HG03095 (cell line): ENCODE measurements around the gene ZNF558.
A peak's percentile ranks its signal among the peaks of the same experiment; 100 is the strongest.

Source experiments
- ATAC-seq: cut with Tn5 transposase; IDR thresholded peaks from one replicate; pipeline ENCODE4 v1.9.1; 2021; ENCODE audit warnings: moderate library complexity; ENCODE audit not compliant: unreplicated experiment

Gene ZNF558

DNA sequence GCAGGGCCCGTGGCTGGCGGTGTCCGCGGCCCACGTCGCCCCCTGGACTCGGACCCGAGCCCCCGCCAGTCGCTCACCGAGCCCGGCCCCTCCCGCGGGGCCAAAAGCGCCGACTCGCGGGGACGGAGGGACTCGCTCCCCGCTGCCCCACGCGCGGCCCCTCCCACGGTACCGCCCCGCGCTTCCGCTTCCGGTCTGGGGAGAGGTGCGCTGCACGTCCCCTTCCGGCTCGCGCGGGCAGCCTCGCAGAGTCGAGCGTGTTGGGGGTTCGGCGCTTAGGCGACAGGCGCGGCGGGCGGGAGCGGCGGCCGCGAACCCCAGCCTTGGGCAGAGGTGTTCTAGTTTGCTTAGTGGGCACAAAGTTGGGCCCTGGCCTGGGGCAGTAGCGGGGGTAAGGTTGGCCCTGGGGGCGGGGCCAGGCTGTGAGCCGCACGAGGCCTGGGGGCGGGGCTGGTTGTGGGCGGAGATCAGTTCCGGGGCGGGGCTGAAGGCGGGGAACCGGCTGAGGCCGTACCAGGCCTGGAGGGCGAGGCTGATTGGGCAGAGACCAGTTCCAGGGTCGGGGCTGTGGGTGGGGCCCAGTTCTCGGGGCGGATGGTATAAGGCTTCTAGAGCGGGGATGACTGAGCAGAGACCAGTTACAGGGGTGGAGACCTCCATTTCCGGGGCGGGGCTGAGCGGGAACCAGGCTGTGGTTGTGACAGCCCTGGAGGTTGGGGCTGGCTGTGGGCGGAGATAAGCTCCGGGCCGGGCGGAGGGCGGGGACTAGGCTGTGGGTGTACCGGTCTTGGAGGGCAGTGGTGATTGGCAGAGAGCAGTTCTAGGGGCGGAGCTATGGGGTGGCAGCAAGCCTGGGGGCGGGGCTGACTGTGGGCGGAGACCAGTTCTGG is at the start of gene ZNF558, which contains the start of gene MBD3L1:
Gene ZNF558 (minus strand): TSS at position 173 of the 890 bp plus-strand sequence. CDS start 9,645 bp downstream, outside the sequence.
Gene MBD3L1 (plus strand): TSS at position 246 of the 890 bp plus-strand sequence. CDS start 10,302 bp downstream, outside the sequence.
- peak; percentile 75 for ATAC-seq

GRCh38 chr19:8881512-8881911 is 49.4 kb upstream of the ZNF558 start:
- no peak for ATAC-seq

GRCh38 chr19:8880868-8881488 is 48.9 kb upstream of the ZNF558 start:
- no peak for ATAC-seq

DNA sequence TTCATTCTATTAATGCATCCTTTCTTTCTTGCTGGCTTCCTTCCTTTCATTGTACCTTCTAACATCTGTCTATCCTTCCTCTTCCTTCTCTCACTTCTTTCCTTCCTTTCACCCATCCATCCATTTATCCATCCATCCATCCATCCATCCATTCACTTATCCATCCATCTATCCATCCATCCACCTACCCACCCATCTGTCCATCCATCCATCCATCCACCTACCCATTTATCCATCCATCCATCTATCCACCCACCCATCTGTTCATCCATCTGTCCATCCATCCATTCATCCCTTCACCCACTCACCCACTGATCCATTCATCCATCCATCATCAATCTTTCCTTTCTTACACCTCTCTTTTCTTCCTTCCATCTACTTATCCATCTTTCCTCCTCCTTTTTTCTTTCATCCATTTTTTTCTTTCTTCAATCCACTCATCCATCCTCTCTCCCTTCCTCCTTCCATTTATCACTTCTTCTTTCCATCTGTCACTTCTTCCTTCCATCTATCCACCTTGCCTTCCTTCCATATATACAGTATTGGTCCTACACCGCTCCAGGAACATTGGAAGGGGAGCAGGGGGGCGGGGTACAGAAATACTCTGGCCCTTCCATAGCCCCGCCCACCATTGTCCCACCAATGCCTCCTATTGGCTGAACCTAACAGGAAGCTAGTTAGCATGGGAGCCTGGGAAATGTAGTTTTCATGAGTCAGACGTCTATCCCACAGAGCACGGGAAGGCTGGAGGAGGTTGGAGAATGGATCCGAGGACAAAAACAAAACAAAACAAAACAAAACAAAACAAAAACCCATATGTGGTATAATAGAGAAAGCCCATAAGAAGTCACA is 46.0 kb upstream of the ZNF558 start:
- ATAC-seq = no peak

GRCh38 chr19:8866344-8866743 is 34.2 kb upstream of the ZNF558 start:
- no peak for ATAC-seq

- no peak for ATAC-seq
Observed at GRCh38 chr19:8858260-8858659, 26.2 kb upstream of the ZNF558 start.

GRCh38 chr19:8850488-8850887 is 18.4 kb upstream of the ZNF558 start:
- no peak for ATAC-seq

DNA sequence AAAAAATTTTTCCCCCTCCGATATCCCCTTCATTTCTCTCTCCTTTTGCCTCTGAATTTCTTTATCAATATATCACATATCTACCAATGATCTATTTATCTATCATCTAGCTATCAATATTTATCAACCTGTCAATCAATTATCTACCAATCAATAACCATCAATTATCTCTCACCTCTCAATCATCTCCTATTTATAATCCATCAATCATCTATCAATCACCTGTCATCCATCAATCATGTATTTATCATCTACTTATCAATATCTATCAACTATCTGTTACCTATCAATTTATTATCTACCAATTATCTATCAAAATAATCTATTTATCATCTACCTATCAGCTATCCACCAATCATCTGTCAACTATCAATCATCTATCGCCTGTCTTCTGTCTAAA is 17.1 kb upstream of the ZNF558 start:
- ATAC-seq = no peak

- no peak for ATAC-seq
Observed at GRCh38 chr19:8846819-8847218, 14.7 kb upstream of the ZNF558 start.

GRCh38 chr19:8840708-8841107 is 8.6 kb upstream of the ZNF558 start:
- ATAC-seq = no peak

GRCh38 chr19:8835877-8836276 is 3.8 kb upstream of the ZNF558 start:
- ATAC-seq = no peak

DNA sequence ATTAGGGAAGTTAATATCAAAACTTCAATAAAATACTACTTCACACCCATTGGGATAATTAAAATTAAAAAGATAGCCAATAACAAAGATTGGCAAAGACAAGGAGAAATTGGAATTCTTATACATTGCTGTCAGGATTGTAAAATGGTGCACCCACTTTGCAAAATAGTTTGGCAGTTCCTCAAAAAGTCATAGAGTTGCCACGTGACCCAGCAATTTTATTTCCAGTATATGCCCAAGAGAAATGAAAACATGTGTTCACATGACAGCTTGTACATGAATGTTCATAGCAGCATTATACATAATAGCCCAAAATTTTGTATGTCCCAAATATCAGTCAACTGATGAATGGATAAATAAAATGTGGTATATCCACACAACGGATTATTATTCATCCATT is 3.3 kb upstream of the ZNF558 start:
- ATAC-seq = no peak

DNA sequence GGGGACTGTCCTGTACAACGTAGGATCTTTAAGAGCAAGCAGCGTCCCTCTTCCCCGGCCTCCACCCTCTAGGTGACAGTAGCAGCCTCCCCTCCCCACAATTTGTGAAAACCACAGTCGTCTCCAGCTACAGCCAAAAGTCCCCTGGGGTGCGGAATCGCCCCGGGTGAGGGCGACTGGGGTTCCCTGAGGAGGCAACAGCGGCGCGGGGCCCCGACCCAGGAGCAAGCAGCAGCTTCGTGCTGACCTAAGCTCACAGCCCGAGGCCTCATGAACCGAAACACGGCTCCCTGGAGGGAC is 322 bp downstream of the ZNF558 start:
- ATAC-seq = peak; percentile 20

GRCh38 chr19:8831373-8831772 is 731 bp downstream of the ZNF558 start:
- ATAC-seq = no peak

DNA sequence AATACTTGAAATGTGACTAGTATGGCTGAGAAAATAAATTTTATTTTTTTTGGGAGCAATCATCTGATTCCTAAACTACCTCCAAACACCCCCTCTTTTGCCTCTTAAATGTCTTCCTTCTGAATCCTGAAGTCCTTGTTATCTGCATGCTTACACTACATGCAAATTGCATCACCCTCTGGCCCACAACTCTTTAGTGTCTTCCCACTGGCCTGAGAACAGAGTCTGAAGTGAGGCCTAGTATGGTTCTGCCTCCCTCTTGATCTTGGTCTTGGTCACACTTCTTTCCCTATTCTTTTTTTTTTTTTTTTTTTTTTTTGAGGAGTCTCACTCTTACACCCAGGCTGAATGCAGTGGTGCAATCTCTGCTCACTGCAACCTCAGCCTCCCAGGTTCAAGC is 4.8 kb downstream of the ZNF558 start:
- no peak for ATAC-seq

- ATAC-seq = no peak
Observed at GRCh38 chr19:8826371-8826770, 5.7 kb downstream of the ZNF558 start.

GRCh38 chr19:8821748-8822241 is 10.3 kb downstream of the ZNF558 start:
- ATAC-seq = no peak

- ATAC-seq = no peak
Observed at GRCh38 chr19:8820234-8820633, 11.9 kb downstream of the ZNF558 start.

DNA sequence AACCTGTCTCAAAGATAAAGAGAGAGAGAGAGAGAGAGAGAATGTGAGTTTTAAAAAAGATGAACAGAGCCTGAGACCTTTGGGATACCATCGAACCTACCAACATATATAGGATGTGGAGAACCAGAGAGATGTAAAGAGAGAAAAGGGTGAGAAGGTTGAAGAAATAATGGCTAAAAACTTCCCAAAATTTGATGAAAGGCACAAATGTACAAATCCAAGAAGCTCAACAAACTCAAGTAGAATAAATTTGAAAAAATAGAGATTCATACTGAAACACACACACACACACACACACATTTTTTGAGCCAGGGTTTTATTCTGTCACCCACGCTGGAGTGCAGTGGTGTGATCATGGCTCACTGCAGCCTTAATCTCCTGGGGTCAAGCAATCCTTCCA is 16.3 kb downstream of the ZNF558 start:
- no peak for ATAC-seq

DNA sequence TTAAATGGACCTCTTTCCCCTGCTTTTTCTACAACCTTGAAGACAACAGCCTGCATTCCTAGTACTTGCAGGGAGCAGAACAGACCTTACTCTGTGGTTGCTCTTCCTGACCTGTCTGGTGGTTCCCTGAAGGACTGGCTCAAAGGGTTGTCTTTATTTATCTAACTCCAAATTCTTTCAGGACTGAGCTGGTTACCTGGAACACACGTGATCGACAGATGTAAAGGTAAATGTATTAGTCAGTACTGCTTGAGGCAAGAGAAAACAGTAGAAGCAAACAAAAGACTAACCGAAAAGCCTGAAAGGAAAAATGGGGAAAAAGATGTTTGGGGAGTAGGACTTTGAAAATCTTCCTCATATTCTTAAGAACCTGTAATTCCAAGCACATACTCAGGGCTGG is 17.9 kb downstream of the ZNF558 start:
- no peak for ATAC-seq
